Forelimb muscle (tissue), 1 donor: ENCODE results near the gene CAMKV. TPM values are rescaled to one million over a fixed set of nuclear protein-coding genes. Genes with fewer than 3 reads are reported as not detected.
"Not testable (repeated sequence)": the region's sequence is repeated elsewhere in the genome, so short reads cannot be mapped to it uniquely, and the experiment has no call there.

Source experiments
- DNase-seq: peaks from one replicate; pipeline ENCODE4 v3.0.0-alpha.2; 2013; ENCODE audit warnings: low read depth
- polyA plus RNA-seq: library from polyadenylated mRNA; unstranded; fragments of 120-200 nt; gene quantifications from one replicate; pipeline ENCODE4 v1.2.1, GENCODE V29; 2013; ENCODE audit not compliant: insufficient read length

CAMKV gene
- polyA plus RNA-seq, 1 donor = 0.13 TPM

- DNase-seq = peak; percentile 83
Measured at GRCh38 chr3:49856181-49857005, 13.3 kb downstream of the CAMKV start, which contains the start of gene TRAIP. Gene TRAIP, minus strand, starts transcription at chr3:49856564. Its CDS starts 111 bp downstream, at chr3:49856453.

- no peak for DNase-seq
Measured at GRCh38 chr3:49855662-49856061, 14.0 kb downstream of the CAMKV start.

- no peak for DNase-seq
Measured at GRCh38 chr3:49845694-49846093, 24.0 kb downstream of the CAMKV start.

- no peak for DNase-seq
Measured at GRCh38 chr3:49844464-49845183, 25.1 kb downstream of the CAMKV start.

GRCh38 chr3:49842843-49843517 lies 26.7 kb downstream of the CAMKV start:
- no peak for DNase-seq

DNA sequence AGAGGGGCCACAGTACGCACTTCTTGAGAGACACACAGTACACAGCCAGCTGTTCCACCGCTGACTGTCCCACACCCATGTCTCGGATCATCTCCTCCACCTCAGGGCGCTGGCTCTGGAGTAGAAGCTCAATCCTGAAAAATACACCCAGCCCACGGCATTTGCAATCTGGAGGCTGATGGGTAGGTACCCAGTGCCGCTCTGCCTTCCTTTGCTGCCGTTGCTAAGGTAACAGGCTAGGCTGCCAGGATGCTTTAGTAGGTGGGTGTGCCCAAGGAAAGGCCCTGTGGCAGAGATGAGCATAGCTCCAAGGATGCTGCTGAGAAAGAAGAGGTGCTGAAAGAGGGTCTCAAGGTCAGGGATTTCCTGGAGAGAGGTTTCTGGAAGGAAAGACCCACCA lies 27.9 kb downstream of the CAMKV start:
- no peak for DNase-seq

DNA sequence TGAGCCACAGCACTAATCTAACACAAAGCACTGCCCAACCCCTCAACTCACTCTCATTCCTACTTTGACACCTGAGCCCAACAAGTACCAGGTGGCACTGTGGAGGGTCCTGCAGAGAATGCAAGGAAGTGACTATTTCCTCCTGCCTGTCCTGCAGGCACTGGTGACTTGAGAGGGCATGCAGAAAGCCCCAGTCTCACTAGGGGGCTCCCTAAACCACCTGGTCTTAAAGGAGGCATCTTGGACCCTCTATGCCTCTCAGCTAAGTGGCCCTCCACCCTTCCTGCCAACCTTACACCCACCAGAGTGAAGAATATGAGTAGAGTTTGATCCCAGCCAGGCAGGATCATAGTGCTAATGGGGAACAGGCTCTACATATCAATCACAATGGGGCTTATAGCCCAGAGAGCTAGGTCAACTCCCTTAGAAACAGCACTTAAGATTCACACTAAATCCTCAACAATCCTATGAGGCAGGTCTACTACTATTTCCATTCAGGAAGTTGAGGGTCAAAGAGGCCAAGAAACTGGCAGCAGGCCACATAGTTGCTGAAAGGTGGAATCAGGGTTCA lies 28.5 kb downstream of the CAMKV start:
- DNase-seq = no peak

GRCh38 chr3:49840388-49840787 lies 29.3 kb downstream of the CAMKV start:
- peak; percentile 48 for DNase-seq

- DNase-seq = peak; percentile 73
Measured at GRCh38 chr3:49839193-49839809, 30.4 kb downstream of the CAMKV start.

- no peak for DNase-seq
Measured at GRCh38 chr3:49831341-49831740, 38.4 kb downstream of the CAMKV start.

DNA sequence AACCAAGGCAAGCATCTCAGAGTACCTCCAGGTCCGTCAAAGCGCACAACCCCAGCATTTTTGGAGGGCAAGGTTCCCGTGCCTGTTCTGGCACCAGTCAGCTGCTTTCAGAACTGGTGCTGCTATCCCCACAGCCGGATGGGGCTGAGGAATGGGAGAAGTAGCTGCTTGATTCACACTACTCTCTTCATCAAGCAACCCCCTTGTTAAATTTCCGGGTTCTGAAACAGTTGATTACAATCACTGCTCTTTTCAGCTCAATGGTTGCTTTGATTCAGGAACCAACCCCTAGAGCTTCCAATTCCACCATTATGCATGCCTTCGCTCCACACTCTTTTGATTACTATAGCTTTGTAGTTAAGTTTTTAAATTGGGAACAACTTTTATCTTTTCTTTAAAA lies 43.7 kb downstream of the CAMKV start:
- DNase-seq = no peak

DNA sequence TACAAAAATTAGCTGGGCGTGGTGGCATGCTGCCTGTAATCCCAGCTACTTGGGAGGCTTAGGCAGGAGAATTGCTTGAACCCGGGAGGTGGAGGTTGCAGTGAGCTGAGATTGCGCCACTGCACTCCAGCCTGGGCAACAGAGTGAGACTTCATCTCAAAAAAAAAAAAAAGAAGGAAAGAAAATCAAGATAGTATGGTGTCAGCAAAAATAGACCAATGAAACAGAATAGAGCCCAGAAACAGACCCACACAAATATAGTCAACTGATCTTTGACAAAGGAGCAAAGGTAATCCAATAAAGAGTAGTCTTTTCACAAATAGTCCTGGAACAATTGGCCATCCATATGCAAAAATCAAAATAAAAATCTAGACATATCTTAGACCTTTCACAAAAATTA lies 46.6 kb downstream of the CAMKV start:
- not testable (repeated sequence) for DNase-seq

DNA sequence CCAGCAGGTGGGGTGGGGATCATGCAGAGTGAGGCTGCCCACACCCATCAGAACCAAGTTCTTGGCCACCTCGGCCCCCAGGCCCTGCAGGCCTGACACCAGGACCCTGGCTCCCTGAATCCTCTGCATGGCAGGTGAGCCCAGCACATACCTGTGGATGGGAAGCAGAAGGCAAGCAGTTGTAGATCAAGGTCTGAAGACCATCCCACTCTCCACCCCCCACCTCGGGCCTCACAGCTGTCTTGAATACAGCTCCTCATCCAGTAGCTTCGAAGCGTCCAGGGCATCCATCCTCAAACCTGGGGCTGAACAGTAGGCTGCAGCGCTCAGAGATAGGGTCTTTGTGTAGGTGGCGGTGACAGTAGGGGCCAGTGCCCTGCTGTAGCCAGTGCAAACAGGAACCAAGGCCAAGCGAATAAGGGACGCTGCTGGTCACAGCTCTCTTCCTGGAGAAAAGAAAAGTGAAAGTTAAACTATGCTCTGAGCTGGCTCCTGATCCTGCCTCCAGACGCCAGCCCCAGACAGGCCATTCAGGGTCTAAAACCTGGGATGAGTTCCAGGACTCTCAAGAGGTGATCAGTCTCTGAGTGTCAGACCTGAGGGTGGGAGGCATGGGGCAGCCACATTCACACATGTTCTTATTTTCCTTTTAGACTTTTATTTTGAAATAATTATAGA lies 56.1 kb downstream of the CAMKV start, which contains the start of gene UBA7:
Gene UBA7, minus strand, starts transcription at position 457 of the 678 bp plus-strand sequence. Its CDS starts 166 bp downstream, at position 291.
- DNase-seq = peak; percentile 46

GRCh38 chr3:49812916-49813496 lies 56.7 kb downstream of the CAMKV start:
- DNase-seq = no peak

Other genes starting within 250 kb of the CAMKV start
- gene APEH, start 195.6 kb downstream of the CAMKV start, polyA plus RNA-seq = 56.2 TPM
- 8.6 TPM for gene MST1, start 180.4 kb downstream of the CAMKV start, polyA plus RNA-seq
- 42.5 TPM for gene RNF123, start 180.3 kb downstream of the CAMKV start, polyA plus RNA-seq
- gene AMIGO3, start 150.2 kb downstream of the CAMKV start, polyA plus RNA-seq = 2.7 TPM
- gene GMPPB, start 146.0 kb downstream of the CAMKV start, polyA plus RNA-seq = 10.8 TPM
- gene IP6K1, start 83.4 kb downstream of the CAMKV start, polyA plus RNA-seq = 22.6 TPM
- 0.25 TPM for gene CDHR4, start 70.0 kb downstream of the CAMKV start, polyA plus RNA-seq
- gene INKA1, start 66.6 kb downstream of the CAMKV start, polyA plus RNA-seq = 6.8 TPM
- gene UBA7, start 56.0 kb downstream of the CAMKV start, polyA plus RNA-seq = 18.3 TPM
- 4.3 TPM for gene TRAIP, start 13.3 kb downstream of the CAMKV start, polyA plus RNA-seq
- 2.4 TPM for gene MST1R, start 34.0 kb upstream of the CAMKV start, polyA plus RNA-seq
- 5.8 TPM for gene MON1A, start 59.9 kb upstream of the CAMKV start, polyA plus RNA-seq
- gene RBM6, start 70.2 kb upstream of the CAMKV start, polyA plus RNA-seq = 79.4 TPM
- 171 TPM for gene RBM5, start 219.0 kb upstream of the CAMKV start, polyA plus RNA-seq